C4-2B (cell line): ENCODE results near the gene MAP3K20.

Experiments used
- H3K27ac ChIP-seq: fragments of 450-650 bp; 2 replicates; pipeline ENCODE4 v1.5.1; 2017
- ZFX ChIP-seq: fragments of 450-650 bp; IDR thresholded peaks from 2 replicates; pipeline ENCODE4 v1.6.1; 2017
- TF ChIP-seq, protein P1 (sequence below): fragments of 450-650 bp; conservative IDR thresholded peaks from 2 replicates; pipeline ENCODE4 v1.5.1; 2017; ENCODE audit warnings: mild to moderate bottlenecking

MAP3K20 gene

GRCh38 chr2:173195100-173195499 lies 119.5 kb downstream of the MAP3K20 start:
- no peak overlapping the region for H3K27ac ChIP-seq
- TF ChIP-seq ZFX = no peak
- TF ChIP-seq, protein P1, sequence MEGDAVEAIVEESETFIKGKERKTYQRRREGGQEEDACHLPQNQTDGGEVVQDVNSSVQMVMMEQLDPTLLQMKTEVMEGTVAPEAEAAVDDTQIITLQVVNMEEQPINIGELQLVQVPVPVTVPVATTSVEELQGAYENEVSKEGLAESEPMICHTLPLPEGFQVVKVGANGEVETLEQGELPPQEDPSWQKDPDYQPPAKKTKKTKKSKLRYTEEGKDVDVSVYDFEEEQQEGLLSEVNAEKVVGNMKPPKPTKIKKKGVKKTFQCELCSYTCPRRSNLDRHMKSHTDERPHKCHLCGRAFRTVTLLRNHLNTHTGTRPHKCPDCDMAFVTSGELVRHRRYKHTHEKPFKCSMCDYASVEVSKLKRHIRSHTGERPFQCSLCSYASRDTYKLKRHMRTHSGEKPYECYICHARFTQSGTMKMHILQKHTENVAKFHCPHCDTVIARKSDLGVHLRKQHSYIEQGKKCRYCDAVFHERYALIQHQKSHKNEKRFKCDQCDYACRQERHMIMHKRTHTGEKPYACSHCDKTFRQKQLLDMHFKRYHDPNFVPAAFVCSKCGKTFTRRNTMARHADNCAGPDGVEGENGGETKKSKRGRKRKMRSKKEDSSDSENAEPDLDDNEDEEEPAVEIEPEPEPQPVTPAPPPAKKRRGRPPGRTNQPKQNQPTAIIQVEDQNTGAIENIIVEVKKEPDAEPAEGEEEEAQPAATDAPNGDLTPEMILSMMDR = no peak

GRCh38 chr2:173196080-173196479 lies 120.4 kb downstream of the MAP3K20 start:
- no peak overlapping the region for H3K27ac ChIP-seq
- TF ChIP-seq, protein P1 = no peak
- TF ChIP-seq ZFX = no peak

DNA sequence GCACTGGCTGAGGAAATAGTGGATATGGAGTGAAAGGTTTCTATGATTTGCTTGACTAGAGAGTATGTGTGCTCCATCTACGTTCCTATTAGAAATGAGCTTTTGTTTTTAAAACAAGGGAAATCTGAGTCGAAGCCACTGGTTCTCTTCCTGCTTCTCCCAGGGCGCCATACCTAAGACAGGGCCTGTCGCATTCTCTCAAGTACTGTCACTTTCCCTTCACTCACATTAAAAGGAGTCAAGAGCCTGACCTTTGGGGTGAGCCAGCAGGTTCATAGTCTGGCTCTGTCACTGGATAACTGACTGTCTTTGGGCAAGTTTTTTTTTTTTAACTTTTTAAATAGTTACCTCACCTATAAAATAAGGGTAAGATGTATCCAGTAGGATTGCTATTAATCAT lies 121.0 kb downstream of the MAP3K20 start:
- TF ChIP-seq, protein P1 = no peak
- H3K27ac ChIP-seq = no peak overlapping the region

- H3K27ac ChIP-seq = no peak overlapping the region
- TF ChIP-seq, protein P1 = no peak
- no peak for TF ChIP-seq ZFX
Measured at GRCh38 chr2:173198327-173198726, 122.7 kb downstream of the MAP3K20 start.

- H3K27ac ChIP-seq = no peak overlapping the region
- no peak for TF ChIP-seq ZFX
- TF ChIP-seq, protein P1 = no peak
Measured at GRCh38 chr2:173199294-173199693, 123.6 kb downstream of the MAP3K20 start.

- TF ChIP-seq, protein P1 = no peak
- TF ChIP-seq ZFX = no peak
- no peak overlapping the region for H3K27ac ChIP-seq
Measured at GRCh38 chr2:173202570-173202969, 126.9 kb downstream of the MAP3K20 start.

DNA sequence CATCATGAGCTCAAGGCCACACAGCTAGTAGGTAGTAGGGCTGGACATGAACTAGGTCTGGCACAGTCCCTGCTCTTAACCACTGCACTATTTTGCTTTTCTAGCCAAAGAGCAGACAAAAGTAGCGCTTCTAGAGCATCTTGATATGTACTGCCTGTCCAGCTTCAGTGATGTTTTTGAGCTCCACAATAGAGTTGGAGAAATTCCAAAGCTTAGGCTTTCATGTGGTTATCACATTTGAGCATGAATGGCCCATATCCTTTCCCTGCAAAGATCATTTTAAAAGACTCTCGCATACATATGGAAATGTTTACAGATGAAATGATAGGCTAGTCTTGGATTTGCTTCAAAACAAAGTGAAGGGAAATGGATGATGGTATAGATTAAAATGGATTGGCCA lies 128.7 kb downstream of the MAP3K20 start:
- no peak overlapping the region for H3K27ac ChIP-seq
- TF ChIP-seq, protein P1 = no peak
- TF ChIP-seq ZFX = no peak
